ENCODE data around the gene MRPL32. TPM values are rescaled to one million over a fixed set of nuclear protein-coding genes. Genes with fewer than 3 reads are reported as not detected.

The MRPL32 gene
- total RNA-seq, 1 experiment from 2014 or later: 101 TPM

DNA sequence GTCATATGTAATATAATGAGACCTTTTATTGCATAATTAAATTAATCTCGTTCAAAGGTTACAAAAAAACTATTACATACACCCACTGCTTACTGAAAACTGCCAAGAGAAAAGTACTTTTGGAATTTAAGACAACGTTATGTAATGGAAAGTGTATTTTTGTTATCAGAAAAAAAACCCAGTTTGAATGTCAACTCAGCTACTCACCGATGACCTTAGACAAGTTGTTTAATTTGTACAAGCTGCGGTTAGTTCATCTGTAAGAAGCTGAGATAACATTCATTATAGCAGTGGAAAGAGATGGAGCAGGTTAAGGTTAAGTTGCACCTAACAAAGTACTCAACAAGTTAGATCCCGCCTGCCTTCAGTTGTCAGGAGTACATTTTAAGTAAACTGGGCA, 1.3 kb upstream of the MRPL32 start:
- peak overlapping the region; percentile 95 for H3K9ac ChIP-seq (ENCODE audit: extremely low read depth, insufficient read length, low read length)
- Mint-ChIP-seq H3K36me3 (ENCODE audit: insufficient read depth in 1 of 3, low read depth in 3 of 3) (peaks cover 11 to 42% (median 38%) of the 10 kb centered on the region in 3 experiments), H3K4me1 (peaks cover 17 to 27% of the 10 kb centered on the region in 2 experiments), H3K27ac (peak overlapping the region in 1 of 3 experiments; percentile 99; a peak in 1 of 7 replicates), H3K4me3 (peak overlapping the region; percentile 97 to 100), H3K9me3 (peaks cover 0 to 3% of the 10 kb centered on the region in 2 experiments; a peak in 1 of 5 replicates), H3K27me3 (ENCODE audit: low read depth) (0 out of 2 replicates have a peak, but pooled peaks cover 2% of the 10 kb centered on the region)
- H3K18ac ChIP-seq (ENCODE audit: insufficient read length, low read depth, low read length): no peak overlapping the region
- H3K27me3 ChIP-seq (ENCODE audit: insufficient read depth, low read length): no peaks in the 10 kb centered on the region
- H2BK15ac ChIP-seq (ENCODE audit: low read depth, low read length): no peak overlapping the region
- H4K91ac ChIP-seq (ENCODE audit: insufficient read length, low read depth, low read length): no peak overlapping the region
- no peak overlapping the region for H4K8ac ChIP-seq (replicated peaks; ENCODE audit: insufficient read length, low read depth, low read length)
- no peak overlapping the region for H3K14ac ChIP-seq (ENCODE audit: insufficient read depth, low read length)
- H3K23ac ChIP-seq (ENCODE audit: insufficient read length, low read depth, low read length): no peak overlapping the region
- no peak overlapping the region for H3K4ac ChIP-seq (ENCODE audit: low read depth, low read length)
- H2AFZ ChIP-seq (ENCODE audit: low read length): no peak overlapping the region
- peaks cover 49% of the 10 kb centered on the region for H3K79me2 ChIP-seq (ENCODE audit: insufficient read depth, low read length)
- H3K4me1 ChIP-seq (ENCODE audit: insufficient read depth, low read length): no peaks in the 10 kb centered on the region
- DNase-seq: no peak
- no peak overlapping the region for H3K56ac ChIP-seq (ENCODE audit: insufficient read length, low read depth, low read length)
- H3K79me1 ChIP-seq (ENCODE audit: insufficient read depth, low read depth, low read length, poor library complexity, severe bottlenecking): no peaks in the 10 kb centered on the region
- H2AK5ac ChIP-seq (ENCODE audit: insufficient read length, low read length): no peak overlapping the region
- no peak for TF ChIP-seq CTCF (conservative IDR thresholded peaks at IDR 0.05)
- H2BK120ac ChIP-seq (ENCODE audit: low read depth, low read length, poor library complexity, severe bottlenecking): no peak overlapping the region
- H3K27ac ChIP-seq (ENCODE audit: insufficient read length, low read depth, low read length): no peak overlapping the region
- no peak overlapping the region for H2BK5ac ChIP-seq (ENCODE audit: insufficient read length, low read length)
- no peak overlapping the region for H2BK12ac ChIP-seq (ENCODE audit: insufficient read length, low read depth, low read length)
- no peaks in the 10 kb centered on the region for H4K20me1 ChIP-seq (ENCODE audit: control insufficient read depth, insufficient read depth, insufficient read length)
- no peaks in the 10 kb centered on the region for H3K9me3 ChIP-seq (ENCODE audit: control insufficient read depth, low read depth, low read length)
- peak overlapping the region; percentile 79 for H3K4me2 ChIP-seq (ENCODE audit: insufficient read depth, insufficient read length, low read length)
- no peak overlapping the region for H3T11ph ChIP-seq (ENCODE audit: low read length)
- no CpG with 5 or more reads among the region's 5 CpGs for WGBS (ENCODE audit: extremely low coverage, insufficient read length, low lambda C conversion rate)
- no peak overlapping the region for H4K5ac ChIP-seq (ENCODE audit: insufficient read length, low read depth, low read length)
- peaks cover 11% of the 10 kb centered on the region for H3K23me2 ChIP-seq (ENCODE audit: insufficient read length, low read depth, low read length, poor library complexity, severe bottlenecking)
- no peak overlapping the region for H2BK20ac ChIP-seq (ENCODE audit: low read depth, low read length, poor library complexity, severe bottlenecking)

All from H9 (cell line).